ENCODE results near the gene SEMA3A. TPM values are rescaled to one million over a fixed set of nuclear protein-coding genes. Genes with fewer than 3 reads are reported as not detected.

SEMA3A gene
- total and polyA plus RNA-seq, 7 donors: 0.05 to 0.79 (median 0.32) TPM

GRCh38 chr7:84025332-84025927 is 169.2 kb downstream of the SEMA3A start:
- ATAC-seq (no peak), DNase-seq (no peak)
- Histone ChIP-seq H3K9me3 (no peaks in the 10 kb centered on the region), H3K36me3 (ENCODE audit: insufficient read depth in 1 of 2, low read depth in 1 of 2) (no peaks in the 10 kb centered on the region), H3K4me3 (no peak overlapping the region), H3K4me1 (no peaks in the 10 kb centered on the region), H3K27me3 (ENCODE audit: insufficient read depth in 3 of 3, low read length in 2 of 3) (no peaks in the 10 kb centered on the region), H3K27ac (no peak overlapping the region)
- WGBS, 3 donors: 17 to 32% (median 24%) methylated on average over 3 of the region's 3 CpGs
- no peak for TF ChIP-seq CTCF (IDR thresholded peaks at IDR 0.05)
- intact Hi-C loops (cut with DNase I): no loop called here

GRCh38 chr7:84022684-84023308 is 171.8 kb downstream of the SEMA3A start:
- Histone ChIP-seq H3K4me1 (no peaks in the 10 kb centered on the region), H3K27ac (no peak overlapping the region), H3K4me3 (no peak overlapping the region), H3K9me3 (no peaks in the 10 kb centered on the region), H3K36me3 (ENCODE audit: insufficient read depth in 1 of 2, low read depth in 1 of 2) (no peaks in the 10 kb centered on the region), H3K27me3 (ENCODE audit: insufficient read depth in 3 of 3, low read length in 2 of 3) (no peaks in the 10 kb centered on the region)
- 28 to 39% (median 34%) methylated on average over 5 of the region's 5 CpGs for WGBS, 3 donors
- no peak for TF ChIP-seq CTCF (IDR thresholded peaks at IDR 0.05)
- ATAC-seq: peak in 3 of 4 donors; percentile 60 to 85 (median 66)
- intact Hi-C loops (cut with DNase I): no loop called here
- DNase-seq: no peak

GRCh38 chr7:84022009-84022408 is 172.6 kb downstream of the SEMA3A start:
- DNase-seq (no peak), ATAC-seq (no peak)
- Histone ChIP-seq H3K27ac (no peak overlapping the region), H3K9me3 (no peaks in the 10 kb centered on the region), H3K4me3 (no peak overlapping the region), H3K27me3 (ENCODE audit: insufficient read depth in 3 of 3, low read length in 2 of 3) (no peaks in the 10 kb centered on the region), H3K4me1 (no peaks in the 10 kb centered on the region), H3K36me3 (ENCODE audit: insufficient read depth in 1 of 2, low read depth in 1 of 2) (no peaks in the 10 kb centered on the region)
- 38 to 58% (median 44%) methylated on average over 2 of the region's 2 CpGs for WGBS, 3 donors
- intact Hi-C loops (cut with DNase I): no loop called here
- no peak for TF ChIP-seq CTCF (IDR thresholded peaks at IDR 0.05)

GRCh38 chr7:84021292-84021908 is 173.2 kb downstream of the SEMA3A start:
- H3K27ac ChIP-seq: no peak overlapping the region
- intact Hi-C loops (cut with DNase I): no loop called here
- 39 to 47% (median 46%) methylated on average over 6 of the region's 6 CpGs for WGBS, 3 donors
- ATAC-seq (no peak), DNase-seq (no peak)
- no peaks in the 10 kb centered on the region for H3K36me3 ChIP-seq (ENCODE audit: insufficient read depth in 1 of 2, low read depth in 1 of 2)
- no peaks in the 10 kb centered on the region for H3K9me3 ChIP-seq
- no peak for TF ChIP-seq CTCF (IDR thresholded peaks at IDR 0.05)
- no peaks in the 10 kb centered on the region for H3K27me3 ChIP-seq (ENCODE audit: insufficient read depth in 3 of 3, low read length in 2 of 3)
- no peaks in the 10 kb centered on the region for H3K4me1 ChIP-seq
- H3K4me3 ChIP-seq: no peak overlapping the region

All from psoas muscle (tissue), 8 donors.